NT2/D1 (cell line): ENCODE measurements around the gene ANXA3.

Source experiments
- SUZ12 ChIP-seq: IDR thresholded peaks from 2 replicates; pipeline ENCODE4 v1.6.1; 2011; ENCODE audit not compliant: insufficient read length, insufficient read depth; ENCODE audit errors: extremely low read depth
- ZNF274 ChIP-seq: IDR thresholded peaks from 2 replicates; pipeline ENCODE4 v1.6.1; 2011; ENCODE audit warnings: mild to moderate bottlenecking, low read depth, low read length

GRCh38 chr4:78545275-78546246 lies 6.0 kb upstream of the ANXA3 start:
- TF ChIP-seq SUZ12: no peak
- no peak for TF ChIP-seq ZNF274
